DOHH2 (cell line): ENCODE results near the gene TNFRSF19.

Experiments used
- EZH2phosphoT487 ChIP-seq: fragments of 200-600 bp; sonication (generic); IDR thresholded peaks from 2 replicates; pipeline ENCODE4 v1.6.1; 2017; ENCODE audit warnings: borderline replicate concordance, mild to moderate bottlenecking, antibody characterized with exemption, low read length, moderate library complexity, mixed read lengths
- TF ChIP-seq, protein P1 (sequence below): fragments of 200-600 bp; sonication (generic); IDR thresholded peaks from one replicate; pipeline ENCODE4 v1.5.1; 2014; ENCODE audit warnings: antibody characterized with exemption, mild to moderate bottlenecking, low read depth, low read length; ENCODE audit not compliant: poor library complexity, severe bottlenecking

DNA sequence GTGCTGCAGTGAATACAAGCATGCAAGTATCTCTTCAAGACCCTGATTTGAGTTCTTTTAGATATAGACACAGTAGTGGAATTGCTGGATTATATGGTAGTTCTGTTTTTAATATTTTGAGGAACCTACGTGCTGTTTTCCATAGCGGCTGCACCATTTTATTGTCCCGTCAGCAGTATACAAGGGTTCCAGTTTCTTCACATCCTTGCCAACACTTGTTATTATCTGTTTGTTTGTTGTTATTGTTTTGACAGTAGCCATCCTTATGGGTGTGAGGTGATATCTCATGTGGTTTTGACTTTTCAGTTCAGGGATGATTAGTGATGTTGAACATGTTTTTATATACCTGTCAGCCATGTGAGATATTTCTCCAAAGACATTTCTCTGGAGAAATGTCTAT is 53.2 kb downstream of the TNFRSF19 start:
- TF ChIP-seq, protein P1, sequence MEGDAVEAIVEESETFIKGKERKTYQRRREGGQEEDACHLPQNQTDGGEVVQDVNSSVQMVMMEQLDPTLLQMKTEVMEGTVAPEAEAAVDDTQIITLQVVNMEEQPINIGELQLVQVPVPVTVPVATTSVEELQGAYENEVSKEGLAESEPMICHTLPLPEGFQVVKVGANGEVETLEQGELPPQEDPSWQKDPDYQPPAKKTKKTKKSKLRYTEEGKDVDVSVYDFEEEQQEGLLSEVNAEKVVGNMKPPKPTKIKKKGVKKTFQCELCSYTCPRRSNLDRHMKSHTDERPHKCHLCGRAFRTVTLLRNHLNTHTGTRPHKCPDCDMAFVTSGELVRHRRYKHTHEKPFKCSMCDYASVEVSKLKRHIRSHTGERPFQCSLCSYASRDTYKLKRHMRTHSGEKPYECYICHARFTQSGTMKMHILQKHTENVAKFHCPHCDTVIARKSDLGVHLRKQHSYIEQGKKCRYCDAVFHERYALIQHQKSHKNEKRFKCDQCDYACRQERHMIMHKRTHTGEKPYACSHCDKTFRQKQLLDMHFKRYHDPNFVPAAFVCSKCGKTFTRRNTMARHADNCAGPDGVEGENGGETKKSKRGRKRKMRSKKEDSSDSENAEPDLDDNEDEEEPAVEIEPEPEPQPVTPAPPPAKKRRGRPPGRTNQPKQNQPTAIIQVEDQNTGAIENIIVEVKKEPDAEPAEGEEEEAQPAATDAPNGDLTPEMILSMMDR, result no peak
- TF ChIP-seq EZH2phosphoT487, result no peak
